ENCODE data around the gene ATP2A2.
"Not testable (repeated sequence)": the region's sequence is repeated elsewhere in the genome, so short reads cannot be mapped to it uniquely, and the experiment has no call there.

ATP2A2 gene

GRCh38 chr12:110249105-110249504 lies 31.9 kb upstream of the ATP2A2 start:
- ChIA-PET POLR2A (no interaction called here), CTCF (interaction anchor here (1.2 to 3.0 kb wide), 4 partner anchors 8 to 182 kb away, joined by 3 to 9 read pairs (median 4); no protein-coding TSS in a partner anchor)
- TF ChIP-seq CTCF (IDR thresholded peaks at IDR 0.05; ENCODE audit: insufficient read depth, low read length, missing control alignments), result no peak
- DNase-seq (ENCODE audit: low read depth, low spot score), result no peak
- H3K4me3 ChIP-seq (ENCODE audit: low read depth, low read length), result no peak overlapping the region

GRCh38 chr12:110249716-110250225 lies 31.3 kb upstream of the ATP2A2 start:
- no peak for TF ChIP-seq CTCF (IDR thresholded peaks at IDR 0.05; ENCODE audit: insufficient read depth, low read length, missing control alignments)
- DNase-seq (ENCODE audit: low read depth, low spot score), result no peak
- no peak overlapping the region for H3K4me3 ChIP-seq (ENCODE audit: low read depth, low read length)
- ChIA-PET POLR2A (no interaction called here), CTCF (interaction anchor here (1.2 to 3.0 kb wide), 3 partner anchors 10 to 182 kb away, joined by 4 to 9 read pairs (median 4); no protein-coding TSS in a partner anchor)

- no peak for DNase-seq (ENCODE audit: low read depth, low spot score)
- H3K4me3 ChIP-seq (ENCODE audit: low read depth, low read length), result no peak overlapping the region
- ChIA-PET CTCF (no interaction called here), POLR2A (no interaction called here)
- no peak for TF ChIP-seq CTCF (IDR thresholded peaks at IDR 0.05; ENCODE audit: insufficient read depth, low read length, missing control alignments)
Measured at GRCh38 chr12:110251381-110251780, 29.7 kb upstream of the ATP2A2 start.

GRCh38 chr12:110252716-110253115 lies 28.3 kb upstream of the ATP2A2 start:
- CTCF ChIA-PET, result interaction anchor here (0.7 kb wide), 1 partner anchor 1515 kb away, joined by 4 read pairs; no protein-coding TSS in a partner anchor
- POLR2A ChIA-PET, result no interaction called here
- H3K4me3 ChIP-seq (ENCODE audit: low read depth, low read length), result no peak overlapping the region
- DNase-seq (ENCODE audit: low read depth, low spot score), result no peak
- no peak for TF ChIP-seq CTCF (IDR thresholded peaks at IDR 0.05; ENCODE audit: insufficient read depth, low read length, missing control alignments)

DNA sequence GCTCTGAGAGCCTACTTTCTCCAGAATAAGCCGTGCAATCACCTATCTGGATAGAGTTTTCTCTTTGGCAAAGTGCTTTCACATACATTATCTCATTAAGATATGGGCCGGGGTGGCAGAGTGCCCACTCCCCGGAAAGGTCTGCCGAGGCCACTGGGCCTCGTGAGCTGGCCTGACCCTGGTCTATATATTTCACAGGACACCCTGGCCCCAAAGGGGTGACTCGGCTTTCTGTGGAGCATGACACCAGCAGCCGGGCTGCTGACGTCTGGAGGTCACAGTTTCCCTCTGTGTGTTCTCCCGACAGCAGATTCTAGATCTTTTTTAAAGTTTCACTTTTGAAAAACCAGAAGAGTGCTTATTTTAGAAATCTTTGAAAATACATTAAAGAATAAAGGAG lies 27.9 kb upstream of the ATP2A2 start:
- CTCF ChIA-PET, result no interaction called here

DNA sequence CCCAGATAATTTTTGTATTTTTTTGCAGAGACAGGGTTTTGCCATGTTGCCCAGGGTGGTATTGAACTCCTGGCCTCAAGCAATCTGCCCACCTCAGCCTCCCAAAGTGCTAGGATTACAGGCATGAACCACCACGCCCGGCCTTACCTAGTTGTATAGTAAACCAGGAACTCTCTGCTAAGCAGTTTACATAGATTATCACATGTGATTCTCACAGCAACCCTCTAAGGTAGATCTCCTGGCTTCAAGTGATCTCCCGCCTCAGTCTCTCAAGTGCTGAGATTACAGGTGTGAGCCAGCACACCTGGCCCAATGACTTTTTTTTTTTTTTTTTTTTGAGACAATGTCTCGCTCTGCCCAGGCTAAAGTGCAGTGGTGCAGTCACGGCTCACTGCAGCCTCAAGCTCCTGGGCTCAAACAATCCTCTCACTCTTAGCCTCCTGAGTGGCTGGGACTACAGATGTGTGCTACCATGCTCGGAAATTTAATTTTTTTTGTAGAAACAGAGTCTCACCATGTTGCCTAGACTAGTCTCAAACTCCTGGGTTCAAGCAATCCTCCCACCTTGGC lies 26.0 kb upstream of the ATP2A2 start:
- TF ChIP-seq CTCF (IDR thresholded peaks at IDR 0.05; ENCODE audit: insufficient read depth, low read length, missing control alignments), result no peak
- no peak for DNase-seq (ENCODE audit: low read depth, low spot score)
- ChIA-PET CTCF (no interaction called here), POLR2A (no interaction called here)
- H3K4me3 ChIP-seq (ENCODE audit: low read depth, low read length), result no peak overlapping the region

More for the DNA sequence above, 27.9 kb upstream of the ATP2A2 start:
- TF ChIP-seq CTCF (IDR thresholded peaks at IDR 0.05; ENCODE audit: insufficient read depth, low read length, missing control alignments), result no peak
- no peak overlapping the region for H3K4me3 ChIP-seq (ENCODE audit: low read depth, low read length)
- DNase-seq (ENCODE audit: low read depth, low spot score), result no peak
- POLR2A ChIA-PET, result no interaction called here

- POLR2A ChIA-PET, result interaction anchor here (0.7 to 1.2 kb wide), 2 partner anchors 24 to 112 kb away, joined by 3 to 5 read pairs; no protein-coding TSS in a partner anchor
- DNase-seq (ENCODE audit: low read depth, low spot score); H3K4me3 ChIP-seq (ENCODE audit: low read depth, low read length): not testable (repeated sequence)
- CTCF ChIA-PET, result interaction anchor here (1.0 to 1.2 kb wide), 3 partner anchors 7 to 31 kb away, joined by 3 read pairs; no protein-coding TSS in a partner anchor
Measured at GRCh38 chr12:110255890-110256456, 25.1 kb upstream of the ATP2A2 start.

Measured in AG04449 (cell line).